Tibial artery (tissue), 4 donors: ENCODE results near the gene GLIPR1L1.

ENCODE experiments used
- DNase-seq, 2 donors: peaks; one replicate each; pipeline ENCODE4 v3.0.0-alpha.2; 2019
- H3K27ac ChIP-seq, 2 donors: fragments of 200-600 bp; sonication (generic) in 1 of 2; 1 replicate in 1 of 2; 2 replicates in 1 of 2; pipeline ENCODE4 v1.5.1; 2018 to 2019; ENCODE audit warnings: mild to moderate bottlenecking in 1 of 2
- H3K27me3 ChIP-seq, 2 donors: fragments of 200-600 bp; sonication (generic) in 1 of 2; one replicate each; pipeline versions ENCODE4 v1.5.1 to v1.6.0; 2016 to 2019
- H3K36me3 ChIP-seq, 3 donors: fragments of 200-600 bp; sonication (generic) in 2 of 3; one replicate each; pipeline ENCODE4 v1.5.1; 2016 to 2019; ENCODE audit warnings: mild to moderate bottlenecking in 2 of 3
- H3K4me1 ChIP-seq, 4 donors: fragments of 200-600 bp; sonication (generic) in 2 of 4; 1 replicate in 3 of 4; 2 replicates in 1 of 4; pipeline ENCODE4 v1.5.1; 2016 to 2019
- H3K4me3 ChIP-seq, 2 donors: fragments of 200-600 bp; sonication (generic) in 1 of 2; 1 replicate in 1 of 2; 2 replicates in 1 of 2; pipeline ENCODE4 v1.5.1; 2018 to 2019; ENCODE audit warnings: mild to moderate bottlenecking in 2 of 2
- H3K9me3 ChIP-seq, 3 donors: fragments of 200-600 bp; sonication (generic) in 1 of 3; one replicate each; pipeline ENCODE4 v1.5.1; 2016 to 2019
- intact Hi-C: fragments of 100-400 bp; cut with DNase I; formaldehyde crosslinking; loops from one replicate; pipeline ENCODE4 v1.15.0; 2023; ENCODE audit warnings: low total_unique reads
- TF ChIP-seq, protein P1 (sequence below), 2 experiments: fragments of 200-600 bp in 1 of 2; fragments of 450-650 bp in 1 of 2; IDR thresholded peaks; one replicate each; pipeline ENCODE4 v1.5.1; 2017 to 2019; ENCODE audit warnings: antibody characterized with exemption in 2 of 2, mild to moderate bottlenecking in 1 of 2, moderate library complexity in 1 of 2

GLIPR1L1 gene

GRCh38 chr12:75350413-75350812 is 15.9 kb downstream of the GLIPR1L1 start:
- TF ChIP-seq, protein P1, sequence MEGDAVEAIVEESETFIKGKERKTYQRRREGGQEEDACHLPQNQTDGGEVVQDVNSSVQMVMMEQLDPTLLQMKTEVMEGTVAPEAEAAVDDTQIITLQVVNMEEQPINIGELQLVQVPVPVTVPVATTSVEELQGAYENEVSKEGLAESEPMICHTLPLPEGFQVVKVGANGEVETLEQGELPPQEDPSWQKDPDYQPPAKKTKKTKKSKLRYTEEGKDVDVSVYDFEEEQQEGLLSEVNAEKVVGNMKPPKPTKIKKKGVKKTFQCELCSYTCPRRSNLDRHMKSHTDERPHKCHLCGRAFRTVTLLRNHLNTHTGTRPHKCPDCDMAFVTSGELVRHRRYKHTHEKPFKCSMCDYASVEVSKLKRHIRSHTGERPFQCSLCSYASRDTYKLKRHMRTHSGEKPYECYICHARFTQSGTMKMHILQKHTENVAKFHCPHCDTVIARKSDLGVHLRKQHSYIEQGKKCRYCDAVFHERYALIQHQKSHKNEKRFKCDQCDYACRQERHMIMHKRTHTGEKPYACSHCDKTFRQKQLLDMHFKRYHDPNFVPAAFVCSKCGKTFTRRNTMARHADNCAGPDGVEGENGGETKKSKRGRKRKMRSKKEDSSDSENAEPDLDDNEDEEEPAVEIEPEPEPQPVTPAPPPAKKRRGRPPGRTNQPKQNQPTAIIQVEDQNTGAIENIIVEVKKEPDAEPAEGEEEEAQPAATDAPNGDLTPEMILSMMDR (IDR thresholded peaks at IDR 0.05): no peak
- Histone ChIP-seq H3K27me3 (no peaks in the 10 kb centered on the region), H3K27ac (no peak overlapping the region), H3K36me3 (no peaks in the 10 kb centered on the region), H3K4me3 (no peak overlapping the region), H3K4me1 (no peaks in the 10 kb centered on the region), H3K9me3 (peaks cover 0 to 3% (median 0%) of the 10 kb centered on the region in 3 donors)
- intact Hi-C loops: no loop called here
- DNase-seq: no peak

GRCh38 chr12:75354011-75354410 is 19.5 kb downstream of the GLIPR1L1 start:
- intact Hi-C loops: no loop called here
- no peak overlapping the region for H3K4me3 ChIP-seq
- TF ChIP-seq, protein P1 (IDR thresholded peaks at IDR 0.05): no peak
- H3K9me3 ChIP-seq: peaks cover 0 to 4% (median 3%) of the 10 kb centered on the region in 3 donors
- no peak overlapping the region for H3K27ac ChIP-seq
- H3K27me3 ChIP-seq: no peaks in the 10 kb centered on the region
- no peak for DNase-seq
- no peaks in the 10 kb centered on the region for H3K4me1 ChIP-seq
- H3K36me3 ChIP-seq: no peaks in the 10 kb centered on the region

- TF ChIP-seq, protein P1 (IDR thresholded peaks at IDR 0.05): no peak
- H3K9me3 ChIP-seq: no peaks in the 10 kb centered on the region
- H3K27ac ChIP-seq: no peak overlapping the region
- H3K36me3 ChIP-seq: peaks cover 0 to 4% (median 0%) of the 10 kb centered on the region in 3 donors
- no peak overlapping the region for H3K4me3 ChIP-seq
- H3K27me3 ChIP-seq: no peaks in the 10 kb centered on the region
- intact Hi-C loops: no loop called here
- no peaks in the 10 kb centered on the region for H3K4me1 ChIP-seq
- DNase-seq: no peak
These were observed 26.4 kb downstream of the GLIPR1L1 start for GRCh38 chr12:75360920-75361319.

GRCh38 chr12:75361408-75361807 is 26.9 kb downstream of the GLIPR1L1 start:
- Histone ChIP-seq H3K9me3 (no peaks in the 10 kb centered on the region), H3K27ac (no peak overlapping the region), H3K27me3 (no peaks in the 10 kb centered on the region), H3K4me1 (peaks cover 0 to 2% (median 0%) of the 10 kb centered on the region in 4 donors), H3K4me3 (no peak overlapping the region), H3K36me3 (peaks cover 0 to 4% (median 0%) of the 10 kb centered on the region in 3 donors)
- DNase-seq: no peak
- intact Hi-C loops: no loop called here
- TF ChIP-seq, protein P1 (IDR thresholded peaks at IDR 0.05): no peak

DNA sequence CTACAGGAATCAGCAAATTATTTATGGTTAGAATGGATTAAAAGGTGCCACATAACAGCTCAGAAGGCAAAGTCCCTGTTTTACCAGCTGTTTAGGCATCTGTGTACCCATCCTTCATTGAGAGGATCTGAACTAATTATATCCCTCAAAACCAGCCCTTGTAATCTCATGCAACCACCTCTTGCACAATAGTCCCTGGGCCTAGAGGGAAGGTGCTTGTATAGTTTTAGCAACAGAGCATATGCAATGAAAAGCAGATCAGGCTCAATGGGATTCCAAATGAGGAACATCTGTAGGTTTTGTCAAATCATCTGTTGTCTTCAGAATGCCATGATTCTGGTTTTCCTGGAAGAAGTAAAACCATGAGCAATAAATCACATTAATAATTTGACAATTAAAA is 30.4 kb downstream of the GLIPR1L1 start:
- Histone ChIP-seq H3K27me3 (no peaks in the 10 kb centered on the region), H3K4me3 (no peak overlapping the region), H3K9me3 (no peaks in the 10 kb centered on the region), H3K4me1 (peaks cover 0 to 8% (median 2%) of the 10 kb centered on the region in 4 donors), H3K36me3 (peaks cover 0 to 4% (median 0%) of the 10 kb centered on the region in 3 donors), H3K27ac (no peak overlapping the region)
- intact Hi-C loops: no loop called here
- no peak for DNase-seq
- TF ChIP-seq, protein P1 (IDR thresholded peaks at IDR 0.05): no peak

DNA sequence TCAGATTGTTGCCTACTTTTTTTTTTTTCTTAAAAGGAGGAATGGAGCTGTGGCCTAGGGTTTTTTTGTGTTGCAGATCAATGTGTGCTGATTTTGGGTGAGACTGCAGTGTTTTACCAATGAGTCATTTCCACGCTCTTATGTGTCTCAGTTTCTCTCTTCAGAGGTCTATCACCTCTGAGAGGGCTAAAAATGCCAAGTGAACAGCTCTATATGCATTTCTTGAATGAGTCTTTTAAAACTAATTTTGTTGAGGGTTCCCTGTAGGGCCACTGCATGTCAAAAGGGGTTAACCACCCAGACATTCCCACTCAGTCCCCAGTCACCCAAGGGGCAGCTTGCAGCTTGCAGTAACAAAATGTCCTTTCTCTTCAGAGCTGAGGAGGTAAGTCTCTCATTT is 32.2 kb downstream of the GLIPR1L1 start:
- intact Hi-C loops: no loop called here
- no peak overlapping the region for H3K4me3 ChIP-seq
- H3K27ac ChIP-seq: no peak overlapping the region
- H3K27me3 ChIP-seq: no peaks in the 10 kb centered on the region
- no peaks in the 10 kb centered on the region for H3K36me3 ChIP-seq
- H3K4me1 ChIP-seq: peaks cover 0 to 8% (median 2%) of the 10 kb centered on the region in 4 donors
- H3K9me3 ChIP-seq: no peaks in the 10 kb centered on the region
- no peak for DNase-seq
- TF ChIP-seq, protein P1 (IDR thresholded peaks at IDR 0.05): no peak
